ENCODE data around the gene KSR1. TPM values are rescaled to one million over a fixed set of nuclear protein-coding genes. Genes with fewer than 3 reads are reported as not detected.

Gene KSR1
- total RNA-seq, 2 experiments from 2014 or later: 179 to 189 TPM

DNA sequence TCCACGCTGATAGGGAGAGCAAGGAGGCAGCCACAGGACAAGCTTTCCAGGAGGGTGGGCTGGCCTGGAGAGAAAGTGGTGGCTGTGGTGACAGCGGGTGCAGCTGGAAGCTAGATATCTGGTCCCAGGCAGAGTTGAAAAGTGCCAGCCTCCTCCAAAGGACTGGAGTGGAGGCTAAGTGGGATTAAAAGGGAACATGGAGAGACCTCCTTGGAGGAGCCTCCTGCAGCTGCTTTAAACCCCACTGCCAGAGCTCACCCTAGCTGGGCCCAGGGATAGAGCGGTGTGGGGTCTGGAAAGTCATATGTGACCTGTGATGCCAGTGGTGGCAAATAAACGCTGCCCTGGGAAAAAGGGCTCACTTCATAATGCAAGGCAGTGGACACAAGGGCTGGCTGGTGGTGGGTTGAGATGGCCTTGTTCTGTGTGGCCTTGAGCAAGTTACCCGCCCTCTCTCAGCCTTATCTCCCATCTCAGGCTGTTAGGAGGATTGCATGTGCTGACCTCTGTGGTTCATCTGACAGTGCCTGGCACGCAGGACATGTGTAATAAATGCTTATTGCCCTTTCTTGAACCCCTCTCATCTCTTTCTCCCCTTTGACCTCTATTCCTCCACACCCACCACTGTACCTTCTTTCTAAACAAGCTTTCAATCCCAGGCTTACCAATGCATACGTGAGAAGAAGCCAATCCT is 113.8 kb downstream of the KSR1 start:
- DNase-seq: no peak
- CTCF ChIA-PET: interaction anchor here (0.5 to 3.5 kb wide), 9 partner anchors 8 to 238 kb away, joined by 3 to 18 read pairs (median 4); no protein-coding TSS in a partner anchor
- no peak overlapping the region for H3K4me3 Mint-ChIP-seq
- peaks cover 20% of the 10 kb centered on the region for H3K36me3 Mint-ChIP-seq (ENCODE audit: low read depth)
- no peaks in the 10 kb centered on the region for H3K27me3 Mint-ChIP-seq (ENCODE audit: low read depth)
- H3K4me1 Mint-ChIP-seq (ENCODE audit: low read depth): peaks cover 72% of the 10 kb centered on the region
- H3K9me3 Mint-ChIP-seq: no peaks in the 10 kb centered on the region
- H3K27ac Mint-ChIP-seq: no peak overlapping the region
- intact Hi-C loops (cut with micrococcal nuclease): loop anchor here (1.0 kb wide), 1 partner anchor 31 kb away; no protein-coding TSS in a partner anchor

DNA sequence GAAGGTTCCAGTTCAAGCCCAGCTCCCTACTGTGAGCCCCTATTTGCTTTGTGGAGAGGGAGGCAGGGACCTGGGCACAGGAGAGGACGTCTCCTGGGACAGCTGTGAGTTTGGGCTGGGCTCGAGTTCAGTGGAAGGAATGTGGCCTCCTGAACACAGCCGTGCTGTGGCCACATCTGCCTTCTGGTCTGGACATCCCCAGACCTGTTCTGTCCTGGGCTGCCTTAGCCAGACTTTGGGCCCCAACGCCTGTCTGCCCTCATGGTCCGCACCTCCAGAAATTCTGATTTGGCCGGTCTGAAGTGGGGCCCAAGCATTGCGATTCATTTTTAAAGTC is 114.3 kb downstream of the KSR1 start:
- Mint-ChIP-seq H3K4me3 (no peak overlapping the region), H3K4me1 (ENCODE audit: low read depth) (peaks cover 72% of the 10 kb centered on the region), H3K36me3 (ENCODE audit: low read depth) (peaks cover 21% of the 10 kb centered on the region), H3K9me3 (no peaks in the 10 kb centered on the region), H3K27ac (no peak overlapping the region), H3K27me3 (ENCODE audit: low read depth) (no peaks in the 10 kb centered on the region)
- CTCF ChIA-PET: interaction anchor here (0.5 to 3.5 kb wide), 6 partner anchors 10 to 238 kb away, joined by 3 to 18 read pairs (median 6); no protein-coding TSS in a partner anchor
- intact Hi-C loops (cut with micrococcal nuclease): no loop called here
- no peak for DNase-seq

DNA sequence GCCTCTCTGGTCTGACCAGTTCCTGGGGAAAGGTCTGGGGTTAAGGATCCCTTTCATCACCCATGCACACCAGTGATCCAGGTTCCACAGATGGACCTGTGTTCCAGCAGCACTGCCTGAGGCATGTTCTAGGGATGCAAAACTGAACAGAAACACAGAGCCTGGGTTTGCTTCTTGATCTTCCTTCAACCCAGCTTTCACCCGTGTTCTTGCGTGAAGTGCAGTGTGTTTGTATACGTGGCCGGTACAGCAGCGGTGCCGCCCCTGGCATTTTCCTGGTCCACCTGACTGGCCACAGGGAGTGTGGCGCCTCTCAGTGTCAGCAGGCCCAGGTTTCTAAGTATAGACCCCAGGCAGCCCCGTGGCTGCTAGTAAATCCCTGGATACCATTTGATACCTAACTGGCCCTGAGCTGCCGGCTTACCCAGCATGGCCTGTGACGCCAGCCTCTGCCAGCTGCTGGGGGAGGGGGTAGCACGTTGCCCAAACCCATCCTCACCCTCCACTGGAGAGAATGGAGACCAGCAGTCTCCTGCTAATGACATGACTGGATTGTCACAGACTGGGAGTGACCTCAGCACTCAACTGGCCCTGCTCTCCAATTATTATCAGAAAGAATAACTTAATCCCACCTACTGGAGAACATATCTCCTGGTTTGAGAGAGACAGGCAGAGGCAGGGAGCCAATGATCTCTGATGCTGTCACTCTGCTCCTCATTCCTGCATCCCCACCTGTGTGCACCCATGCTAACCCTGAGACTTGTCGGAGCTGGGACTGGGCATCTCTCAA is 115.5 kb downstream of the KSR1 start:
- H3K36me3 Mint-ChIP-seq (ENCODE audit: low read depth): peaks cover 21% of the 10 kb centered on the region
- peaks cover 70% of the 10 kb centered on the region for H3K4me1 Mint-ChIP-seq (ENCODE audit: low read depth)
- H3K27me3 Mint-ChIP-seq (ENCODE audit: low read depth): no peaks in the 10 kb centered on the region
- CTCF ChIA-PET: interaction anchor here (1.0 to 1.1 kb wide), 2 partner anchors 28 to 190 kb away, joined by 3 read pairs; no protein-coding TSS in a partner anchor
- no peak for DNase-seq
- no peak overlapping the region for H3K4me3 Mint-ChIP-seq
- H3K9me3 Mint-ChIP-seq: no peaks in the 10 kb centered on the region
- intact Hi-C loops (cut with micrococcal nuclease): loop anchor here (1.0 kb wide), 3 partner anchors 9 to 98 kb away; no protein-coding TSS in a partner anchor
- peak overlapping the region; percentile 84 for H3K27ac Mint-ChIP-seq

DNA sequence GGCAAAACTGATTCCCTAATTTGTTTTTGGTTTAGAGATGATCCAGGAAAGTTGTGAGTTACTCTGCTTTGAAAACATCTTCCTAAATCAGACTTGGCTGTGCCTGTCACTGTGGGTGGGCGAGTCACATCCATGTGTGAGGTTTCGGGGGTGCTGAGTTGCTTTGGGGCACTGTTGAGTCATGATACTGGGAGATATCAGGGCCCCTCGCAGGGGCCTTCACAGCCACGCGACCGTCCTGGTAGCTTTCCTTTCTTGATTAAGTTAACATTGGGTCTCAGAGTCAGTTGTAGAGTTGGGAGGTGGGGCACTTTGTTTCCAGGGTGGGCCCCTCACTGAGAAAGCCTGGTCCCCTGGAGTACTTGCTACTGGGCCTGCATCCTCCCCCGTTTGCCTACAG is 116.4 kb downstream of the KSR1 start:
- no peak overlapping the region for H3K4me3 Mint-ChIP-seq
- H3K27me3 Mint-ChIP-seq (ENCODE audit: low read depth): no peaks in the 10 kb centered on the region
- DNase-seq: peak; percentile 88
- CTCF ChIA-PET: interaction anchor here (1.1 to 2.0 kb wide), 4 partner anchors 8 to 191 kb away, joined by 3 to 8 read pairs (median 6); no protein-coding TSS in a partner anchor
- H3K36me3 Mint-ChIP-seq (ENCODE audit: low read depth): peaks cover 19% of the 10 kb centered on the region
- peak overlapping the region; percentile 84 for H3K27ac Mint-ChIP-seq
- peaks cover 72% of the 10 kb centered on the region for H3K4me1 Mint-ChIP-seq (ENCODE audit: low read depth)
- H3K9me3 Mint-ChIP-seq: no peaks in the 10 kb centered on the region
- intact Hi-C loops (cut with micrococcal nuclease): loop anchor here (1.0 kb wide), 3 partner anchors 8 to 99 kb away; no protein-coding TSS in a partner anchor

DNA sequence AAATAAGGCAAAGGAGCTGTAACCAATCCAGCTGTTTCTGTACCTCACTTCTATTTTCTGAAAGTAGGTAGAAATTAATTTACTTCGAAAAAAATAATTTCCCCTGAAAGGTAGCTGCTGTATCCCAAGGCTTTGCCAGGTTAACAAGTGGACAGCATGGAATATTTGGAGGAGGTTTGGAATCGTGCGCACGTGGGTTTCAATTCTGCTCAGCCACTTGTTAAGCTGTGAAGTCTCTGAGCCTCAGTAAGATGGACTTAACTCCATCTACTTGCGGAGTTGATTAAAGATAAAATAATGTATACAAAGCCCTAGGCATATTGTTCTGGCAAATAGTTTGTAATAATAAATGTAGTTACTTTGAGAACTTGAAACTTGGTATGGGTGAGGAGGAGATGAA is 117.3 kb downstream of the KSR1 start:
- Mint-ChIP-seq H3K9me3 (no peaks in the 10 kb centered on the region), H3K36me3 (ENCODE audit: low read depth) (peaks cover 19% of the 10 kb centered on the region), H3K27ac (peak overlapping the region; percentile 46), H3K4me1 (ENCODE audit: low read depth) (peaks cover 77% of the 10 kb centered on the region), H3K4me3 (no peak overlapping the region), H3K27me3 (ENCODE audit: low read depth) (no peaks in the 10 kb centered on the region)
- CTCF ChIA-PET: interaction anchor here (1.0 to 2.0 kb wide), 4 partner anchors 9 to 107 kb away, joined by 3 to 8 read pairs (median 6); no protein-coding TSS in a partner anchor
- intact Hi-C loops (cut with micrococcal nuclease): no loop called here
- no peak for DNase-seq

DNA sequence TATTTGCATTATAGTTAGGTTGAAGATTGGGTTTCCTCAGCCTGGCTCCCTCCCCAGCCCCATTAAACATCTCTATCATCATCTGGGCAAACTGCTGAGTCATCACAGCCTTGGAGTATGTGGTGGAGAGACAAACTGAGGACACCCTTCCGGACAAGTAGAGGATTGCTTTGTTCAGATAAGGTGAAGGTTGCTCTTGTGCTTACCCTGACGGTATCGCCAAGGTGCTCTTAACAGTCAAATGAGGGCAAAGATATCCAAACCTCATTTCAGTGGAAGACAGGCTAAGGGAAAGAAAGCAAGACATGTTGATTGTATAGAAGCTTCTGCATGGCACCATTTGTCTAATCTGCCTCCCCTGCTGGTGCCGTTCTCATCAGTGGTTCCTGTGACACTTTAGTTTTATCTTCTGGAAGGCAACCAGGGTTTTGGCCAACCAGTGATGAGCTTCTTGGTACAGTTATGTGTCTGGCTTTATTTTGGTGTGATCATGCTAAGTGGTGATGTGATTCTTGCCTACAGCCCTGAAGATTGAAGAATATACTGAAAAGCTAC is 117.8 kb downstream of the KSR1 start:
- Mint-ChIP-seq H3K27me3 (ENCODE audit: low read depth) (no peaks in the 10 kb centered on the region), H3K27ac (peak overlapping the region; percentile 46), H3K9me3 (no peaks in the 10 kb centered on the region), H3K4me1 (ENCODE audit: low read depth) (peaks cover 80% of the 10 kb centered on the region), H3K36me3 (ENCODE audit: low read depth) (peaks cover 19% of the 10 kb centered on the region), H3K4me3 (no peak overlapping the region)
- CTCF ChIA-PET: interaction anchor here (0.9 to 2.0 kb wide), 7 partner anchors 10 to 337 kb away, joined by 3 to 8 read pairs (median 4); no protein-coding TSS in a partner anchor
- DNase-seq: peak; percentile 31
- intact Hi-C loops (cut with micrococcal nuclease): no loop called here

DNA sequence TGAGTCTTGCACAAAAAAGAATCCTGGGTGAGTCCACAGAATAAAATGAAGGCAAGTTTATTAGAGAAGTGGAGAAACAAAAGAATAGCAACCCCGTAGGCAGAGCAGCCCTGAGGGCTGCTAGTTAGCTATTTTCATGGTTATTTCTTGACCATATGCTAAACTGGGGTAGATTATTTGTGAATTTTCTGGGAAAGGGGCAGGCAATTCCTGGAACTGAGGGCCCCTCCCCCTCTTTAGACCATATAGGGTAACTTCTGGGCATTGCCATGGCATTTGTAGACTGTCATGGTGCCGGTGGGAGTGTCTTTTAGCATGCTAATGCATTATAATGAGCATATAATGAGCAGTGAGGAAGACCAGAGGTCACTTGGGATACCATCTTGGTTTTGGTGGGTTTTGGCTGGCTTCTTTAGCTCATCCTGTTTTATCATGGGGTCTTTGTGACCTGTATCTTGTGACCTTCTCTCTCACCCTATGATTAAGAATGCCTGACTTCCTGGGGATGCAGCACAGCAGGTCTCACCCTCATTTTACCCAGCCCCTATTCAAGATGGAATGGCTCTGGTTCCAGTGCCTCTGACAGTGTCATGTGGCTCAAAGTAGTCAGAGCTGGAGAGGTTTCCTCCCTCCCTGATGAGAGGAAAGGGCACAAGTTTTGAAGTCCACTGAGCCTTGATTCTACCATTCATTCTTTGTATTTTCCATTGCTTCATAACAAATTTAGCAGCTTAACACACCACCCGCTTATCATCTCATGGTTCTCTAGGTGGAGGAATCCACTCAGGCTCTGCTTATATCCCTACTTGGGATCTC is 119.1 kb downstream of the KSR1 start:
- intact Hi-C loops (cut with micrococcal nuclease): no loop called here
- Mint-ChIP-seq H3K27ac (peak overlapping the region; percentile 47), H3K36me3 (ENCODE audit: low read depth) (peaks cover 16% of the 10 kb centered on the region), H3K4me3 (no peak overlapping the region), H3K27me3 (ENCODE audit: low read depth) (no peaks in the 10 kb centered on the region), H3K4me1 (ENCODE audit: low read depth) (peaks cover 85% of the 10 kb centered on the region), H3K9me3 (no peaks in the 10 kb centered on the region)
- DNase-seq: no peak
- CTCF ChIA-PET: interaction anchor here (0.9 to 1.4 kb wide), 4 partner anchors 21 to 339 kb away, joined by 3 to 4 read pairs (median 4); no protein-coding TSS in a partner anchor

DNA sequence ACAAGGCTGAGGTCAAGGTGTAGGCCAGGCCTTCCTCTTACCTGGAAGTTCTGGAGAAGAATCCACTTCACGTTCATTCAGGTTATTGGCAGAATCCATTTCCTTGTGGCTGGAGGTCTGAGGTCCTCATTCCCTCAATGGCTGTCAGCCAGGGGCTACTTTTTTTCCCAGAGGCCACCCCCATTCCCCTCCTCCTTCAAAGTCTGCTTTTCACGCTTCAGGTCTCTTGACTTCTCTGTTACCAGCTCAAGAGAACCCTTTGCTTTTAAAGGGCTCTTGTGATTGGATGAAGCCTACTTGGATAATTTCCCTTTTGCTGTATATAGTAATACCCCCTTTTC is 119.6 kb downstream of the KSR1 start:
- Mint-ChIP-seq H3K9me3 (no peaks in the 10 kb centered on the region), H3K4me1 (ENCODE audit: low read depth) (peaks cover 88% of the 10 kb centered on the region), H3K27me3 (ENCODE audit: low read depth) (no peaks in the 10 kb centered on the region), H3K27ac (no peak overlapping the region), H3K36me3 (ENCODE audit: low read depth) (peaks cover 17% of the 10 kb centered on the region), H3K4me3 (no peak overlapping the region)
- intact Hi-C loops (cut with micrococcal nuclease): no loop called here
- CTCF ChIA-PET: interaction anchor here (1.4 kb wide), 1 partner anchor 24 kb away, joined by 4 read pairs; no protein-coding TSS in a partner anchor
- no peak for DNase-seq

DNA sequence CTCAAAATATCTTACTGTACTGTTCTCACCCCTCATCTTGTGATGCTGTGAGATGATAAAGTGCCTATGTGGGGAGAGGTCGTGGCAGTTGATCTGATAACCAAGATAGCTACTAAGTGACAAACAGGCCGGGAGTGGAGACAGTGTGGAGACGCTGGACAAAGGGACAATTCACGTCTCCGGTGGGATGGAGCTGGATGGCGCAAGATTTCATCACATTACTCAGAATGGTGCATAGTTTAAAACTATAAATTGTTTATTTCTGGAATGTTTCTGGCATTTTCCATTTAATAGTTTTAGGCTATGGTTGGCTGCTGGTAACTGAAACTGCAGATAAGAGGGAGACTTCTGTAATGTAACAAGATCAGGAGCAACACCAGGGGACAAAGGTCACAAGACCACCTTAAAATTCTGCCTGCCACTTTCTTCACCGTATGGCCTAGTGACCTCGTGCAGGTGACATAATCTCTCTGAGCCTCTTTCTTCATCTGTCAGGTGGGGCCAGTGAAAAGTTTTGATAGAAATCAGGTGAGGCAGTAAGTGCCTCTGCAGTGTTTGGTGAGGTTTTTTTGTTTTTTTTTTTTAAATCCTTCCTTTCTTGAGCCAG is 120.3 kb downstream of the KSR1 start:
- Mint-ChIP-seq H3K27ac (peak overlapping the region; percentile 75), H3K4me1 (ENCODE audit: low read depth) (peaks cover 88% of the 10 kb centered on the region), H3K9me3 (no peaks in the 10 kb centered on the region), H3K36me3 (ENCODE audit: low read depth) (peaks cover 21% of the 10 kb centered on the region), H3K4me3 (no peak overlapping the region), H3K27me3 (ENCODE audit: low read depth) (no peaks in the 10 kb centered on the region)
- no peak for DNase-seq
- intact Hi-C loops (cut with micrococcal nuclease): no loop called here
- CTCF ChIA-PET: interaction anchor here (1.4 to 2.7 kb wide), 3 partner anchors 23 to 103 kb away, joined by 4 to 6 read pairs (median 4); no protein-coding TSS in a partner anchor

DNA sequence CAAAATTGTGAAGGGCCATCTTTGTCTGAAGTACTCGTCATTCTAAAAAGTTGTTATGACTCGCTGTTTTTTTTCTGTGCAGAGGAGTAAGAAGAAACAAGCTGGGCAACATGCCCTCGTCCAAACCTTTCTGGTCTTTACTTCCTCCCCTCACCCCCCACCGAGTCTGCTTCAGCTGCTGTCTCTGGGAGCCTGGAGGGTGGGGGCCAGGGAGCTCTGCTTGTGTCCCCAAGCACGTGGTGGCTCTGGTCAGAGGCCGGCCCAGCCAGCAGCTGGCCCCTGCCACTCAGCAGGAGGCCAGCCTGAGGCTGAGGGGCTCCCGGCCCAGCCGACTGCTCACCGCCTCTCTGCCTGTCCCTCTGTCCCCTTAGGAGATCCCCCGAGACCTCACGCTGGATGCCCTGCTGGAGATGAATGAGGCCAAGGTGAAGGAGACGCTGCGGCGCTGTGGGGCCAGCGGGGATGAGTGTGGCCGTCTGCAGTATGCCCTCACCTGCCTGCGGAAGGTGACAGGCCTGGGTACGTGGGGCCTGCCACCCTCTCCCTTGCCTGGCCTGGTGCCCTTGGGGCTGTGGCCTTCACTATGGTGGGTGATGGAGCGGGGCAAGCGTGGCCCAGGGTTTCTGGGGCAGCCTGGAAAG is 121.0 kb downstream of the KSR1 start:
- intact Hi-C loops (cut with micrococcal nuclease): no loop called here
- no peak for DNase-seq
- H3K36me3 Mint-ChIP-seq (ENCODE audit: low read depth): peaks cover 21% of the 10 kb centered on the region

More for the DNA sequence above, 121.0 kb downstream of the KSR1 start:
- peaks cover 82% of the 10 kb centered on the region for H3K4me1 Mint-ChIP-seq (ENCODE audit: low read depth)
- H3K27me3 Mint-ChIP-seq (ENCODE audit: low read depth): no peaks in the 10 kb centered on the region
- peak overlapping the region; percentile 75 for H3K27ac Mint-ChIP-seq
- no peak overlapping the region for H3K4me3 Mint-ChIP-seq
- CTCF ChIA-PET: interaction anchor here (1.9 to 6.1 kb wide), 4 partner anchors 22 to 223 kb away, joined by 4 to 54 read pairs (median 7); no protein-coding TSS in a partner anchor
- H3K9me3 Mint-ChIP-seq: no peaks in the 10 kb centered on the region
